Uterus (tissue), 2 donors: ENCODE data around the gene SH3YL1.

Experiments used
- POLR2A ChIP-seq, 2 donors: fragments of 450-650 bp; IDR thresholded peaks; one replicate each; pipeline ENCODE4 v1.6.1; 2016; ENCODE audit warnings: antibody characterized with exemption in 2 of 2, mild to moderate bottlenecking in 1 of 2, moderate library complexity in 1 of 2
- TF ChIP-seq, protein P1 (sequence below), 4 experiments: fragments of 200-600 bp in 2 of 4; fragments of 450-650 bp in 2 of 4; sonication (generic) in 2 of 4; IDR thresholded peaks; one replicate each; pipeline ENCODE4 v1.5.1; 2016 to 2019; ENCODE audit warnings: antibody characterized with exemption in 4 of 4, mild to moderate bottlenecking in 2 of 4, moderate library complexity in 1 of 4

- TF ChIP-seq, protein P1, sequence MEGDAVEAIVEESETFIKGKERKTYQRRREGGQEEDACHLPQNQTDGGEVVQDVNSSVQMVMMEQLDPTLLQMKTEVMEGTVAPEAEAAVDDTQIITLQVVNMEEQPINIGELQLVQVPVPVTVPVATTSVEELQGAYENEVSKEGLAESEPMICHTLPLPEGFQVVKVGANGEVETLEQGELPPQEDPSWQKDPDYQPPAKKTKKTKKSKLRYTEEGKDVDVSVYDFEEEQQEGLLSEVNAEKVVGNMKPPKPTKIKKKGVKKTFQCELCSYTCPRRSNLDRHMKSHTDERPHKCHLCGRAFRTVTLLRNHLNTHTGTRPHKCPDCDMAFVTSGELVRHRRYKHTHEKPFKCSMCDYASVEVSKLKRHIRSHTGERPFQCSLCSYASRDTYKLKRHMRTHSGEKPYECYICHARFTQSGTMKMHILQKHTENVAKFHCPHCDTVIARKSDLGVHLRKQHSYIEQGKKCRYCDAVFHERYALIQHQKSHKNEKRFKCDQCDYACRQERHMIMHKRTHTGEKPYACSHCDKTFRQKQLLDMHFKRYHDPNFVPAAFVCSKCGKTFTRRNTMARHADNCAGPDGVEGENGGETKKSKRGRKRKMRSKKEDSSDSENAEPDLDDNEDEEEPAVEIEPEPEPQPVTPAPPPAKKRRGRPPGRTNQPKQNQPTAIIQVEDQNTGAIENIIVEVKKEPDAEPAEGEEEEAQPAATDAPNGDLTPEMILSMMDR (IDR thresholded peaks at IDR 0.05): no peak
- TF ChIP-seq POLR2A (IDR thresholded peaks at IDR 0.05): no peak
Measured at GRCh38 chr2:234421-234820, 29.4 kb downstream of the SH3YL1 start.
